DMS53 (cell line): ENCODE measurements around the gene TSPAN14.

ENCODE experiments used
- DNase-seq: peaks from one replicate; lab custom pipeline; 2025; lab: John Stamatoyannopoulos, UW

The TSPAN14 gene

DNA sequence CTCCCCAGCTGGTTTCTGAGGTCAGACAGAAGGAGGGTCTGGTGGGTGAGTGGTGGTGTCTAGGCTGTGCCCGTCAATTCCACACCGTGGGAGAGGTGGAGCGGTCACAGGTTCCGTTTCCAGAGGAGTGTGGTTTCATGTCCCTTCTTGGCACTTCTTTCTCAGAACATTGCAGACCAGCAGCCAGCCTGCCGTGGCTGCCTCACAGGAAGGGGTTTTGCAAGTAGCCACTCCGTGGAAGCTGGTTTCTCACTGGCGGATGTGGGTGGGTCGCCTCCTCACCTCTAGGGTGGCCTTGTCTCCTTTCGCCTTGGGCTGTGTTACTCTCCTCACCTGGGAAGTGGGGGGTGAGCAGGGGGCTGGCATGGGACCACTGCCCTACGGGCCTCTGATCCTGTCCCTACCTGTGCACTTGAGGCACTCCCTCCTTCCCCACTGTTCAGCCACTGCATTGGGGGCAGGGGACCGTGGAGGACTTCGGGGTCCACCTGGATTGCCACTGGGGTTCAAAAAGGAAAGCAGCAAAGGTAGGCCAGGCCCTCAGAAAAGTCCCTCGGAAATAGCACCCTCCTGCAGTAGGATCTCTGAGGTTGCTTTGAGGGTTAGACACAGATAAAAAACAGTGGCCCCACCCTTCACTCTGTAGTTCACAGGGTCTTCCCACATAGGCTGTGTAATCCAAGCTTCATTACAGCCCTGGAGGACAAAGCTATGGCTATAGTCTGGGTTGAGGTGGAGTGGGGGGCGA is 33.9 kb downstream of the TSPAN14 start:
- DNase-seq: no peak

- DNase-seq: no peak
Measured at GRCh38 chr10:80488539-80489066, 34.5 kb downstream of the TSPAN14 start.

DNA sequence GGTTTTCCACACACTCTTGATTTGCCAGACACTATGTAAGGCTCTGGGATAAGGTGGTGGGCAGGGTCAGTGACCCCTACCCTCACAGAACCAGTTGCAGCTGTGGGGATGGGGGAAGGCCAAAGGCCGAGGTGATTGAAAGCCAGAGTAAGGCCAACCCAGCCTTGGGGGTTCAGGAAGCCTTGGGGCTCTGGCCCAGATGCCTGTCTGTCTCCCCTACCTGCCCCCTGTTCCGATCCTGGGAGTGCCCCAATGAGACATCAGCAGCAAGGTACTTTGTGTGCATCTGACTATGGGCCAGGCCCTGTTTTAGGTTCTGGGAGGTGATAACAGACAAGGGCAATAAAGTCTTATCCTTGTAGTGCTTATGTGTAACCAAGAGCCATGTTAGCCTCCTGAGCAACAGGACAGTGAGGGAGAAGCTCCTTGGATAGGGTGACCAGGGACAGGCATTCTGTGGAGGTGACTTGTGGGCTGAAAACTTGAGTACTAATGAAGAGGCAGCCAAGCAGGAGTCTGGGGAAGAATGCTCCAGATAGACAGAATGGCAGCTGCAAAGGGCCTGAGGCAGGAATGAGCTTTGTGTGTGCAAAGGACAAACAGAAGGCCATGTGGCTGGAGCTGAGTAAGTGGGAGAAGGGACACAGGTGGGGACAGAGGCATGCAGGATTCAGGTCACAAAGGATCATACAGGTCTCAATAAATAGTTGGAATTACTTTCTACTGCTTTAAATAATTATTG is 35.4 kb downstream of the TSPAN14 start:
- DNase-seq: no peak

DNA sequence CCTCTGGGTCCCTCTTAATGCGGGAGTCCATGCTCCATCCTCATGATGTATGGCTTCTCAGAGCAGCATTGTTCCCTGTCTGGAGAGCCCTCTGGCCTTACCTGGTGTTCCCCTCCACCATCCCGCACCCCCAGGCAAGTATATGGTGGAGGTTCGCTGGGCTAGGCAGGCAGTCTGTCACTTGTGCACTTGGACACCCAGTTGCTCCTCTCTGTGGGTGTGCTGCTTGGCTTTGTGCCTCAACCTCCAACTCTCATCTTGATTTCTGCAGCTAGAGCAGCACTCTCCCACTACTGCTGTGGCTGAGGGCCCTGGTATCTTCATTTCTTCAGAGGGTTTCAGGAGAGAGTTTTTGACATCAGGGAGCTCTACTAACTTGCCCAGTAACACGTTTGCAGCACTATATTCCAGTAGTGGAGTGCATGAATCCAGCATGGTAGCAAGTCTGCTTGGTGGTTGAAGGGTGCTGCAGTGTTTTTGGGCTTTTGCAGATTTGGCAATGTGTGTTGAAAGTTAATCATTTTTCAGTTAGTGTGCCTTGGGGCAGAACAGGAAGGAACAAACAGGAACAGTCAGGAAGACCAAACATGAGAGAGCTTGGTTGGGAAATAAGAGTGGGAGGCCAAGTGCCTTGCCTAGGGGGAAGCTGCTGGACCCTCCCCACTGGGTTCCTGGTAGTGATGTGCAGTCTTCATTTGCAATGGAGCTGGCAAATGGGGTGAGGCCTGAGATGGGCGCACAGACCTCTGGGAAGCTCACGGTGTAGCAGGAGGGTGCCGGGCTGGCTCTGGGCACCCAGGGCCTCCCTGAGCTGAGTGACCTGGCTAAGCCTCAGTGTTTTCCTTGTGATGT is 37.4 kb downstream of the TSPAN14 start:
- DNase-seq: no peak

GRCh38 chr10:80492848-80493521 is 38.9 kb downstream of the TSPAN14 start:
- DNase-seq: no peak

- peak; percentile 11 for DNase-seq
Measured at GRCh38 chr10:80493522-80494051, 39.5 kb downstream of the TSPAN14 start.

DNA sequence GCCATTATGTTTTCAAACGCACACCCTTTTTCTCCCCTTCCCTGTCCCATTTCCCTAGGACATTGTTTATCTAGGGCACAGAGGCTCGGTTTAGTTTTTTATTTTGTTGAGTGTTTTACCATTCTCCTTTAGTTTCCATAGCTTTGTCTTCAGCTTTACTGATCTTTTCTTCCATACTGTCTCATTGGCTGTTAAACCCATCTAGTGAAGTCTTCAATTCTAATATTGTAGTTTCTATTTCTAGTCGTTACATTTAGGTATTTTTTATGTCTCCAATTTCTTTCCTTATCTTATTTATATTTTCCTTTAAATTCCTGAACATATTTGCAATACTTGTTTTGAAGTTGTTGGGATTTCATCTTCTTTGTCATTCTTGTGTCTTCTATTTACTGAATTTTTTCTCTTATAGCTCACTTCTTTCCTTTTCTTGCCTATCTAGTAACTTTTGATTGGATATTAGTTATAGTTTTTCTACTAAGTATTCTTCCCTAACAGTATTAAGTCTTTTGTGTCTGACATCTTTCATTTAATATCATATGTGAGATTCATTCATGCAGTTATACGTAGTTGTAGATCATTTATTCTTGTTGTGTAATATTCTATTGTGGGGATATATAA is 42.6 kb downstream of the TSPAN14 start:
- DNase-seq: no peak

DNA sequence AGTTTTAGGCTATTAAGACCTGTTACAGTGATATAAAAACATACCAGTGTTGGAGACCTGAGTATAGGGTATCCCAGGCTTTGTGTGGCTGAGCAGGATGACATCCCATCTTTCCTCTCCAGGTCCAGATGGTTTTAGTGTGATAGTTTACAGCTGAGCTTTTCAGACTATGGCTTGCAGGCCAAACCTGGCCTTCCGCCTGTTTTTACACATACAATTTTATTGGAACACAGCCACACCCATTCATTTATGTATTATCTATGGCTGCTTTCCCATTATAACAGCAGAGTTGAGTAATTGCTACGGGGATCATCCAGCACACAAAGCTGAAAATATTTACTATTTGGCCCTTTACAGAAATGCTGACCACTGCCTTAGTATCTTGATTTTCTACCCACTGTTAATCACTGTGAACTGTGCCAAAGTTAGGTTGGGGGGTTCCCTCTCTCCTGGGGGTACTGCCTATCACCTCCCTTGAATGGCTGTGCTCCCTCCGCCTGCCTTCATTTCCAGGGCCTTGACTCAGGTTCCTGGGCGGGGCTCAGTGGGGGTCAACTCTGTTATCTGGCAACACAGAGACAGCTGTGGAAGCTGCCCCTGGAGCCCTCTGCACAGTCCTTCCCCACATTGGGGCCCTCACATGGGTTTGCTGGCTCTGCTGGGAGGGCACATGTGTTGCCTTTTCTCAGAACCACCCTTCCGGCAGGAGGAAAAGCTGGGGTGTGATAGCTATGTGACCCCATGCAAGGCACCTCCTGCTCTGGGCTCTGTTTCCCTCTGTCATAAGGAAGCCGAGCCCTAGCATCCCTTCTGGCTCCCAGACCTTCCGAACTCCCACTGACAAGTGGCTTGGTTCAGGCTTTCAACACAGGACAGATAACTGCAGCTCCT is 43.3 kb downstream of the TSPAN14 start:
- no peak for DNase-seq

DNA sequence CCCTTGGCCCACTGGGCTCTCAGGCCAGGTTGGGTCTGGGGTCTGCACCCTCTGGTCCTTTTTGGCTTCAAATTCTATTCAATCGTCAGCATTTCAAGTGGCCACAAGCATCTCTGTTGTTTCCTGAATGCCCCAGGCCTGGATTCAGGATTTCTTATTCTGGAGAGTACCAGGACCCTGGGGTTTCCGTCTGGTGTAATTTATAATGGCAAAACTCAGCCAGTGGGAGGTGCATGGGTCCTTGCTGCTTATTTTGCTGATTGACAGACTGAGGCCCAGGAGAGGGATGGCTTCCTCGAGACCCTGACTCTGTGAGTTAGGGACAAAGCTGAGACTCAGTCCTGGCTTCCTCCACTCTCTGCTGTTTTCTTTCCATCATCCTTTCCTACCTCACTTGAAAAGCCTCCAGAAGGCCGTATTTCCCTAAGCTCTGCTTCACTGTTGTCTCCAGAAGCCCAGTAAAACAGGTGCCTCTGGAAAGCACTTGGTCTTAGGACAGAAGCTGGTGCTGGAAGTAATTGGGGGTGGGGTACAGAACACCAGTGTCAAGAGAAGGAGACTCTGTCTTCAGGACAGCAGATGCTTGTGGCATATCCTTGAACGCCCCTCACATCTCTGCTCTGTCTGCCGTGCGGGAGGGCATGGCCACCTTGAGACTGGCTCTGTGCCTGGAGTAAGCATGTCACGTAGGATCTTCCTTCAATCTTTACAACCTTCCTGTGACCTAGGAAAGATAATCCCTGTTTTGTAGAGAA is 44.1 kb downstream of the TSPAN14 start:
- no peak for DNase-seq

GRCh38 chr10:80498833-80499741 is 45.0 kb downstream of the TSPAN14 start:
- DNase-seq: peak; percentile 54

DNA sequence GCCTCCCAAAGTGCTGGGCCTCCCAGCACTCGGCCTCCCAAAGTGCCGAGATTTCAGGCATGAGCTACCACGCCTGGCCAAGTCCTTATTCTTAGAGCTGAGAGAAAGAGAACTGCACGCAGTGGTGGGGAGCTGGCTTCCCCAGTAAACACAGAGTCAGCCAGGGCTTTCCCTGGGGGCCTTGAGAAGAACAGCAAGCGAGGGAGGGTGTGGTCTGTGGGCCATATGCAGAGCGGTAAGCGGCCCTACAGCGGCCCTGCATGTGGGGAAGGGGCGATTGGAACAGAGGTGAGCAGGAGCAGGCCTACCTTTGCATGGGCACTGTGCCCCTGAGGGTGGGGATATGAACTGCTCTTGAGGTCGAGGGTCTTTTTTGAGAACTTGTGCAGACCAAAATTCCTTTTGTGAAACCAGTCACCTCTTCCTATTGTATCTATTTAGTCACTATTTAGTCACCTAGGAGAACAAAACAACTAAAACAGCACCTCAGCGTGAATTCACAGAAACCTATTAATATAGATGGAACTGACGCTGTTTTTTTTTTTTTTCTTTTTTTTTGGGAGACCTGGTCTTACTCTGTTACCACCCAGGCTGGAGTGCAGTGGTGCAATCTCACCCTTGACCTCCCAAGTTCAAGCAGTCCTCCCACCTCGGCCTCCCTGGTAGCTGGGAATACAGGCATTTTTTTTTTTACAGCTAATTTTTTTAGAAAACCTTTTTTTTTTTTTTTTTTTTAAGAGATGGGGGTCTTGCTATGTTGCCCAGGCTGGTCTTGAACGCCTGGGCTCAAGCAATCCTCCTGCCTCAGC is 46.7 kb downstream of the TSPAN14 start:
- no peak for DNase-seq

- no peak for DNase-seq
Measured at GRCh38 chr10:80501381-80501912, 47.3 kb downstream of the TSPAN14 start.

DNA sequence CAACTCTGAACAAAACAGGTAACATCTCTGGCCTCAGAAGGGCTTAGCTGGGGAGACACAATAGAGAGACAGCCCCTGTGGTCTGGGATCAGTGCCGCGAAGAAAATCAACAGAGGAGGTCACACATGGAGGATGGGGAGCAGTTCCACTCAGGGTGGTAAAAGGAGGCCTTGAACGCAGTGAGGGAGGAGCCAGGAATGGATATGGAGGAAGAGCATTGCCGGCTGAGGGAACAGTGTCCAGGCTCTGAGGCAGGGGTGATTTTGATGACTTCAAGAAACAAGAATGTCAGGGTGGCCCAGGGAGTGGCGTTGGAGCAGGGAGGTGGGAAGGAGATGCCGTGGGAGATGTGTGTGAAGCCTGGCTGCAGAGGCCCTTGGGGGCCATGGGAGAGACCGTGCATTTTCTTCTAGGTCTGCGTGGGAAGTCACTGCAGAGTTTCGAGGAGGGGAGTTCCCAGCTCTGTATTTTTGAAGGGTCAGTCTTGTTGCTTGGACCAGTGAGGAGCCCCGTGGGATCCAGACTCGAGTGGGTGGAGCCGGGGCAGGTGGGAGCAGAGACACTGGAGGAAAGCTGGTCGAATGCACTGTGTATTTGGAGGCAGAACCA is 47.9 kb downstream of the TSPAN14 start:
- no peak for DNase-seq

DNA sequence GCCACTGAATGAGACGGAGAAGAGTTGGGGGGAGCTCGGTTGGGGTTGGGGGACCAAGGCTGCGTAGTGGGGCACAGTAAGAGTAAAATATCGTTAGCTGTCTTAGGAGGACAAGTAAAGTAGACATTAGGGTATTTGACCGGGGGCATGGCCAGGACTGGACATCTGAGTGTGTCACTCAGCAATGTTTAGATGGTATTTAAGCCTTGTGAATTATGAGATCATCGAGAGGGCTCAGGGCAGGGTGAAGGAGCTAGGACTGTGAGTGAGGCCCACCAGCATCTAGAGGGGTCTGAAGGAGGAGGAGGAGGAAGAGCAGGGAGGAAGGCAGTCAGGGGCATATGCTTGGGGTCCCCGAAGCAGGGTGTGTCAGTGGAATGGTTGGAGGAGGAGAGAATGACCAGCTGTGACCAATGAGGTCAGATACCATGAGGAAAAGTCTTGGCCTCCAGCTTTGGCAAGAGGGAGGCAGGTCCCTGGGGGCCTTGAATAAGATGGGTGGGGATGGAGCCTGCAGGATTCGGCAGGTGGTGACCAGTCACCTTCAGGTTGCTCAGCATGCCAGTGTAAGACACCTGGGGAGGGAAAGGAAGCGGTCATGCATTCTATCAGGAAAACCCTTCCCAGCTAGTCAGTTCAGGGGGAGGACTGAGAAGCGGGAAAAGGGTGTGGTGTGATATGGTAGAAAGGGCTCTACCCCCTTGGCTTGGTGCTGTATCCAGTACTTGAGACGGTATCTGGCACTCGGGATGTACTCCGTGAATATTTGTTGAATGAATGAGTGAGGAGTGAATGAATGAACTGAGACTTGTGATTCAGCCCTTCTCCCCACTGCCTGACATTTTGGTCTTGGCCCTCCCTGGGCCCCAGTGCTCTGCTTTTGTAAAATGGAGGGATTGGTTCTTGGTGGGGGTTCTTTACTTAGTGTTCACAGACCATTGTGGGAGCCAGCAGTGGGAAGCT is 48.8 kb downstream of the TSPAN14 start:
- DNase-seq: no peak

GRCh38 chr10:80503584-80504157 is 49.6 kb downstream of the TSPAN14 start:
- no peak for DNase-seq
